ENCODE results near the gene LSM2.

The LSM2 gene

DNA sequence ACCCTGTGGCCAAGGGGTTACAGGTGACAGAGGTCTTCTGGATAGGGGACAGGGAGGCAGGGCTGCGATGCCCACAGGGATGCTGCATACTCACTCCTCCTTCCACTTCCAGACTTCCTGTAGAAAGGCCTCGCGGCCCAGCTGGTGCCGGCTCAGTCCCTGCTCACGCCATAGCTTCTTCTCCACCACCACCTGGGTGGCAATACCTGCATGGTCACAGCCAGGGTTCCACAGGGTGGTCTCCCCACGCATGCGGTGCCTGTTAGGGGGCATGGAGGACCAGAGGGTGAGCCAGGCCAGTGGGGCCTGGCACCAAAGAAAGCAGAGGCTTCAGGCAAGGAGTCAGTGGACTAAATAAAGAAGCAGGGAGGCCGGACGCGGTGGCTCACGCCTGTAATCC, 21.3 kb downstream of the LSM2 start:
- TF ChIP-seq, protein P1, sequence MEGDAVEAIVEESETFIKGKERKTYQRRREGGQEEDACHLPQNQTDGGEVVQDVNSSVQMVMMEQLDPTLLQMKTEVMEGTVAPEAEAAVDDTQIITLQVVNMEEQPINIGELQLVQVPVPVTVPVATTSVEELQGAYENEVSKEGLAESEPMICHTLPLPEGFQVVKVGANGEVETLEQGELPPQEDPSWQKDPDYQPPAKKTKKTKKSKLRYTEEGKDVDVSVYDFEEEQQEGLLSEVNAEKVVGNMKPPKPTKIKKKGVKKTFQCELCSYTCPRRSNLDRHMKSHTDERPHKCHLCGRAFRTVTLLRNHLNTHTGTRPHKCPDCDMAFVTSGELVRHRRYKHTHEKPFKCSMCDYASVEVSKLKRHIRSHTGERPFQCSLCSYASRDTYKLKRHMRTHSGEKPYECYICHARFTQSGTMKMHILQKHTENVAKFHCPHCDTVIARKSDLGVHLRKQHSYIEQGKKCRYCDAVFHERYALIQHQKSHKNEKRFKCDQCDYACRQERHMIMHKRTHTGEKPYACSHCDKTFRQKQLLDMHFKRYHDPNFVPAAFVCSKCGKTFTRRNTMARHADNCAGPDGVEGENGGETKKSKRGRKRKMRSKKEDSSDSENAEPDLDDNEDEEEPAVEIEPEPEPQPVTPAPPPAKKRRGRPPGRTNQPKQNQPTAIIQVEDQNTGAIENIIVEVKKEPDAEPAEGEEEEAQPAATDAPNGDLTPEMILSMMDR (IDR thresholded peaks at IDR 0.05) = no peak

DNA sequence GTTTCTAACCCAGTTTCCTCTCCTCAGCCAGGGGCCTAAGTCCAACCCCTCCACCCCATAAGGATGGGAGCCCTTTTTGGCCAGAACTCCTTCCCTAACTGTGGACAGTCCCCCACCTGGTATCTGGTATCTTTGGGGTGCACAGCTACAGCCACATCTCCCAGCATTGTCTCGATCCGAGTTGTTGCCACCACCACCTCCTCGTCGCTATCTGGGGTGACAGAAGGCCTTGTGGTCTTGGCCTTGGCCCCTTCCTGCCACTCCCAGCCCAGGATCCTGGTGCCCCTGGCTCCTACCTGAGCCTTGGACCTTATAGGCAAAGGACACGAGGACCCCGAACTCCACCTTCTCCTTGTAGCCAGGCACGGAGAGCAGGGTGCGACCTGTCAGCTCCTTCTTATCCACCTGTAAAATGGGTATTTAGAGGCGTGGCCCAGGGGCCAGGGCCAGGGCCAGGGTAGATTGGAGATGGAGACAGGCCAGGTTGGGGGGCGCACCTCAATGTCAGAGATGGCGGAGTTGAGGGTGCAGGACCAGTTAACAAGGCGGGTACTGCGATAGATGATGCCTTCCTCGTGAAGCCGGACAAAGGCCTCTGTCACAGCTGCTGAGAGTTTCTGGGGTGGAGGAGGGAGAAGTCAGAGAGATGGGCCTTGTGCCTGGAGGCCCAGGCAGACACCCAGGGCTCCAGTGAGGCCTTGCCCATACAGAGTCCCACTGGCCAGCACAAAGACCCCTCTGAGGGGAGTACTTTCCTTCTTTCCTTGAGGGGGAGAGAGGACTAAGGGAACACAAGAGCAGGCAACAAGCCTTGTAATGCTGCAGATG, 22.5 kb downstream of the LSM2 start:
- TF ChIP-seq, protein P1 (IDR thresholded peaks at IDR 0.05) = no peak

- TF ChIP-seq, protein P1 (IDR thresholded peaks at IDR 0.05) = no peak
Measured at GRCh38 chr6:31782126-31782855, 24.5 kb downstream of the LSM2 start.

DNA sequence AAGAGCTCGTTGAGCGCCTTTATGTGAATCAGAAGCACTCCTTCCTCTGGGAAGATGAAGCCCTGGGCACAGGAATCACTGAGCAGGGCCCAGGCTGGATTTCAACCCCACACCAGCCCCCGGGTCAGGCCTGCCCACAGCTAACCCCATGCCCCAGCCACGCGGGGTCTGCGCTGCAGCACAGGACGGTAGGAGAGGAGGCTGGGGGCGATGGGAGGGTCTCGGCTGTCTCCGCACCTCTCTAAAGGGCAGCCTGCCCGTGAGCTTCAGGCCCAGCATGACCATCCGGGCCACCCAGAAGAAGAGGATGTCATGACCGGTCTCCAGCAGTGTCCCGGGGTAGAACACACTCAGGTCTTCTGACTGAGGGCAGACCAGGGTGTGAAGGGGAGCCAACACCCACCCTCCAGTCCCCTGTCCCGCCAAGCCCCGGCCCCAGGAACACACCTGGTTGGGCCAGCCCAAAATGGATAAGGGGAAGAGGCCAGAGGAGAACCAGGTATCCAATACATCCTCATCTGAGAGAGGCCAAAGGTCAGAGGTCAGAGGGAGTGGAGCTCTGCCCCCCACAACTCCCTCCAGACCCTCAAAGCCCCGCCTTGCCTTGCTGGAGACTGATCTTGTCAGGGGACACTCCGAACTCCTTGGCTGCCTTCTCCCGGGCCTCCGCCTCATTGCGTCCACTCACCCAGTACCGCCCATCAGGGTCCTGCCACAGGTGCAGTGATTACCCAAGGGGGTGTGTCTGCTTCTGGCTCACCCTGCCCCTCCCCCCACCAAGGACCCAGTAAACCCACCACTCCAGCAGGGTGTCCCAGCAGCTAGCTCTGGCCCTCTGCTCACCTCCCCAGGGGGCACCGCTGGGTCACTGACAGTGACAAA, 25.3 kb downstream of the LSM2 start:
- TF ChIP-seq, protein P1 (IDR thresholded peaks at IDR 0.05) = no peak

DNA sequence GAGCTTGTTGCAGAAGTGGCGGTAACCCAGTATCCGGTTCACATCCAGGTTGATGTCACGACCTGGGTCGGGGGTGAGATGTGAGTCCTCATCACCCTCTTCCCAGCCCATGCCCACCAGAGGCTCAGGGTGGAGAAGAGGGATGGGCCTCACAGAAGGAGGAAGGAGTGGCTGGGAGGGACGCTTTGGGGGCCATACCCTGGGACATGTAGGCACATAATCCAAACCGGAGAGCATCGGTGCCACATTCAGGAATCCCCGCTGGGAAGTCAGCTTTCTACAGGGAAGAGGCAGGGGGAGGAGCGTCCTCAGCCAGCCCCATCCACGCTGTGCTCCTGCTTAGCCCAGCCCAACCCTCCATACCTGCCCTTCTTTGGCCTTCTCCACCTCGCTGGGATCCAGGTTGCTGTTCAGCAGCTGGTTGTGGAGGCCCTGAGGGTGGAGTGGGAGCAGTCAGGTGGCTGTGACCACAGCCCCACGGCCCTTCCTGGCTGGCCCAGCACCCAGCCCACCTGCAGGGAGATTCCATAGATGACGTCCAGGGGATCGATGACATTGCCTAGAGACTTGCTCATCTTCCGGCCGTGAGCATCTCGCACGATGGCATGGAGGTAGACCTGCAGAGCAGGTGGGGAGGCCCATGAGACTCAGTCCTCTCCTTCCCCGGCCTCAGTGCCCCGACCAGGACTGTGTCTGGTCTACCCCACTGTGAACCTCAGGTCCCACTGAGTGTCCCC, 26.1 kb downstream of the LSM2 start:
- TF ChIP-seq, protein P1 (IDR thresholded peaks at IDR 0.05) = no peak

- TF ChIP-seq, protein P1 (IDR thresholded peaks at IDR 0.05) = no peak
Measured at GRCh38 chr6:31779908-31780307, 26.9 kb downstream of the LSM2 start.

Data from LNCAP (cell line).